HTERT RPE-1 (cell line): ENCODE results near the gene MAP2K4.
"Not testable (repeated sequence)": the region's sequence is repeated elsewhere in the genome, so short reads cannot be mapped to it uniquely, and the experiment has no call there.

ENCODE experiments used
- in situ Hi-C: fragments of 300-500 bp; cut with MboI; formaldehyde crosslinking; loops from 4 replicates; pipeline ENCODE4 v1.14.3; 2020; ENCODE audit warnings: low sequenced_read_pairs

The MAP2K4 gene

GRCh38 chr17:12020642-12021622 lies at the start of gene MAP2K4:
TSS of gene MAP2K4 (plus strand) at chr17:12020877. CDS start at chr17:12020887, 10 bp downstream.
- in situ Hi-C loops: no loop called here

- in situ Hi-C loops: not testable (repeated sequence)
Measured at GRCh38 chr17:11972741-11973140, 47.9 kb upstream of the MAP2K4 start.

GRCh38 chr17:11979795-11980194 lies 40.9 kb upstream of the MAP2K4 start:
- in situ Hi-C loops: no loop called here

- in situ Hi-C loops: no loop called here
Measured at GRCh38 chr17:11980813-11981212, 39.9 kb upstream of the MAP2K4 start.

- in situ Hi-C loops: no loop called here
Measured at GRCh38 chr17:11981862-11982261, 38.8 kb upstream of the MAP2K4 start.

GRCh38 chr17:11986179-11986941 lies 34.3 kb upstream of the MAP2K4 start:
- in situ Hi-C loops: no loop called here

- in situ Hi-C loops: no loop called here
Measured at GRCh38 chr17:11986942-11987329, 33.7 kb upstream of the MAP2K4 start.

GRCh38 chr17:11990363-11990983 lies 30.2 kb upstream of the MAP2K4 start:
- in situ Hi-C loops: no loop called here

GRCh38 chr17:11991461-11991860 lies 29.2 kb upstream of the MAP2K4 start:
- in situ Hi-C loops: no loop called here

GRCh38 chr17:11996722-11997146 lies 23.9 kb upstream of the MAP2K4 start:
- in situ Hi-C loops: no loop called here

- in situ Hi-C loops: no loop called here
Measured at GRCh38 chr17:11997147-11997971, 23.3 kb upstream of the MAP2K4 start, which contains the start of gene ZNF18. TSS of gene ZNF18 (minus strand) at chr17:11997475. CDS start at chr17:11992829, 4,646 bp downstream.

- in situ Hi-C loops: no loop called here
Measured at GRCh38 chr17:11997972-11998233, 22.8 kb upstream of the MAP2K4 start.

- in situ Hi-C loops: no loop called here
Measured at GRCh38 chr17:11999696-12000095, 21.0 kb upstream of the MAP2K4 start.

- in situ Hi-C loops: no loop called here
Measured at GRCh38 chr17:12007466-12007865, 13.2 kb upstream of the MAP2K4 start.

GRCh38 chr17:12021623-12022140 lies 1.0 kb downstream of the MAP2K4 start:
- in situ Hi-C loops: no loop called here

- in situ Hi-C loops: no loop called here
Measured at GRCh38 chr17:12022310-12022709, 1.6 kb downstream of the MAP2K4 start.

GRCh38 chr17:12024327-12024726 lies 3.6 kb downstream of the MAP2K4 start:
- in situ Hi-C loops: no loop called here

GRCh38 chr17:12027658-12028057 lies 7.0 kb downstream of the MAP2K4 start:
- in situ Hi-C loops: no loop called here

GRCh38 chr17:12028611-12029010 lies 7.9 kb downstream of the MAP2K4 start:
- in situ Hi-C loops: no loop called here

- in situ Hi-C loops: no loop called here
Measured at GRCh38 chr17:12034538-12034937, 13.9 kb downstream of the MAP2K4 start.
